Naive B cell (primary cell): ENCODE results near the gene OR2Y1. TPM values are rescaled to one million over a fixed set of nuclear protein-coding genes. Genes with fewer than 3 reads are reported as not detected.

Source experiments
- polyA plus RNA-seq, 6 donors: library from polyadenylated mRNA; unstranded; fragments of 300-500 nt; fragmentation: Illumina TruSeq; gene quantifications; one replicate each; pipeline ENCODE4 v1.2.3, GENCODE V29; 2021; ENCODE audit warnings: low read depth in 6 of 6

The OR2Y1 gene
- polyA plus RNA-seq, 6 donors from 2014 or later: not detected

Other genes starting within 250 kb of the OR2Y1 start
- gene CNOT6, start 245.7 kb downstream of the OR2Y1 start, polyA plus RNA-seq: 1 to 10 TPM in 5 of 6 donors, under 1 TPM in 1; 0.84 to 8.8 (median 6.3) TPM
- not detected for gene SCGB3A1, start 148.6 kb downstream of the OR2Y1 start, polyA plus RNA-seq
- gene FLT4, start 90.5 kb downstream of the OR2Y1 start, polyA plus RNA-seq: not detected
- 100 to 1,000 TPM in 2 of 6 donors, 10 to 100 TPM in 4; 71.9 to 121 (median 84.2) TPM for gene MGAT1, start 62.7 kb upstream of the OR2Y1 start, polyA plus RNA-seq
- 10 to 100 TPM; 12.1 to 26.5 (median 22.5) TPM for gene ZFP62, start 121.2 kb upstream of the OR2Y1 start, polyA plus RNA-seq
- not detected for gene BTNL8, start 159.1 kb upstream of the OR2Y1 start, polyA plus RNA-seq
- not detected for gene BTNL3, start 248.8 kb upstream of the OR2Y1 start, polyA plus RNA-seq